HG02884 (cell line): ENCODE measurements around the gene PTCD2.
A peak's percentile ranks its signal among the peaks of the same experiment; 100 is the strongest.

Source experiments
- ATAC-seq: cut with Tn5 transposase; IDR thresholded peaks from one replicate; pipeline ENCODE4 v1.9.1; 2021; ENCODE audit warnings: mild to moderate bottlenecking, moderate library complexity; ENCODE audit not compliant: unreplicated experiment

Gene PTCD2

GRCh38 chr5:72319976-72320752 lies at the start of gene PTCD2, which contains the start of gene MRPS27:
Gene PTCD2, plus strand, starts transcription at chr5:72320373. Its CDS starts 10 bp downstream, at chr5:72320383.
Gene MRPS27, minus strand, starts transcription at chr5:72320240. Its CDS starts 19 bp downstream, at chr5:72320221.
- peak; percentile 98 for ATAC-seq

DNA sequence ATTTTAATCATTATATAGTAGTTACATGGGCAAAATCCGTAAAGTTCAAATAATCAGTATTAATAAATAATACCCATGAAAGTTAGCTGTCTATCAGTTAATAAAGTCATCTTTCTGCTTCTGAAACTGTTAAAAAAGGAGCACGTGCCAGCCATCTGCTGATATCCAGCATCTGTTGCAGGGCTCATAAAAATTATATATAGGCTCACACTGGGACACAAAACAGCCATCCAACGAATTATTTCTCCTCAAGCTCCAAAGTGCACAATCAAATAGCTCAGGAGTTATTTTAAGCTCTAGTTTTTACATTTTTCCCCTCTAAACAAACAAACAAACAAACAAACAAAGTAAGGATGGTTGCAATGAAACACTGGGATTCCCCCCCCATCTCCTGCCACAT lies 48.5 kb upstream of the PTCD2 start:
- ATAC-seq: no peak

GRCh38 chr5:72272398-72272797 lies 47.8 kb upstream of the PTCD2 start:
- ATAC-seq: no peak

GRCh38 chr5:72273547-72273946 lies 46.6 kb upstream of the PTCD2 start:
- no peak for ATAC-seq

DNA sequence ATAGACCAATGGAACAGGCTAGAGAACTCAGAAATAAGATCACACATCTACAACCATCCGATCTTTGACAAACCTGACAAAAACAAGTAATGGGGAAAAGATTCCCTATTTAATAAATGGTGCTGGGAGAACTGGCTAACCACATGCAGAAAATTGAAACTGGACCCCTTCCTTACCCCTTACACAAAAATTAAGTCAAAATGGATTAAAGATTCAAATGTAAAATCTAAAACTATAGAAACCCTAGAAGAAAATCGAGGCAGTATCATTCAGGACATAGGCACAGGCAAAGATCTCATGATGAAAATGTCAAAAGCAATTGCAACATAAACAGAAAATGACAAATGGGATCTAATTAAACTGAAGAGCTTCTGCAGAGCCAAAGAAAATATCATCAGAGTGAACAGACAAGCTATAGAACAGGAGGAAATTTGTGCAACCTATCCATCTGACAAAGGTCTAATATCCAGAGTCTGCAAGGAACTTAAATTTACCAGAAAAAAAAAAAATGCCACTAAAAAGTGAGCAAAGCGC lies 43.9 kb upstream of the PTCD2 start:
- no peak for ATAC-seq

- ATAC-seq: no peak
These were observed 39.5 kb upstream of the PTCD2 start for GRCh38 chr5:72280581-72281069.

- no peak for ATAC-seq
These were observed 38.8 kb upstream of the PTCD2 start for GRCh38 chr5:72281430-72281763.

DNA sequence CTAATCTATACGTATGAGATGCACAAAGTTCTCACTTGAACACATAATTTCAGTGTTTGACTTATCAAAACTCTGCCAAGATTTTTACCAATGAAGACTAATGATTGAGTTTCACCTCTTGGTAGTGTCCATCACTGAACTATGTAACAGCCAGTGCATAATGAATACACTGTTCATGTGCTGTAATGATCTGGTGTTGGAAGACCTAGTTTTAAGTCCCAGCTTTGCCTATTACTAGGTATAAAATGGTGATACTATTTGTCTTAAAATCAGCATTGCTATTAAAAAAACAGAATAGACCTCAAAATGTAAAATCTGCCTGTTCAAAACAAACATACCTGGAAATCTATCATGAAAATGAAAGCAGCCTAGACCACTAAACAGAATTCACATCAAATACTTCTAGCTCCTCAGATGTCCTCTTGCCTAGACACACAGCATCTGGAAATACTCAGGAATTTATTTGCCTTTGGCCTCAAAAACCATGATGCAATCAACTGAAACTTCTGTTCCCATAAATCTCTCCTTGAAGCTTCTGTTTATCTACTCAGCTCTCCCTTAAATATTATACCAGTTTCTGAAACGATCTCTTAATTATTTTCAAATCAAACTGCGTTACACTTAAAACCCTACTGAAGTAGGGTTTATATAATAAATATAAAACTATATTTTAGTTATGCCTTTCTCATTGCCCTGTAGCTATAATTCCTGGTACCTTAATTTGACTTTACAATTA lies 38.2 kb upstream of the PTCD2 start:
- no peak for ATAC-seq

DNA sequence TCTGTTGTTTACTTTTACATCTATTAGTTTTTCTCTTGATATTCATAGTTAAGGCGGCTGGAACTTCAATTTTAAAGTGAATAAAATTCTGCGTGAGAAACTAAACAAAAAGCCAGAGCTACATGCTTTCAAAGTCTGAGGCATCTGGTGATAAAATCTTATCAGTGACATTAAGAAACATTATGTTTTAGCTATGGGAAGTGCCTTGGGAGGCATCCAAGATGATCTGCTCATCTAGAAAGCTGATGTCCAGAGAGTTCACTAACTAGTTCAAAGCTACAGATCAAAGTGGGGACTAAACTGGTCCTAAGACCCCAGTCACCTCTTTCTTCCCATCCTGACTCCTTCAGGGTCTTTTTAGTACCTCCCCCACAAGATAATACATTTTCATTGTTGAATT lies 37.3 kb upstream of the PTCD2 start:
- no peak for ATAC-seq

DNA sequence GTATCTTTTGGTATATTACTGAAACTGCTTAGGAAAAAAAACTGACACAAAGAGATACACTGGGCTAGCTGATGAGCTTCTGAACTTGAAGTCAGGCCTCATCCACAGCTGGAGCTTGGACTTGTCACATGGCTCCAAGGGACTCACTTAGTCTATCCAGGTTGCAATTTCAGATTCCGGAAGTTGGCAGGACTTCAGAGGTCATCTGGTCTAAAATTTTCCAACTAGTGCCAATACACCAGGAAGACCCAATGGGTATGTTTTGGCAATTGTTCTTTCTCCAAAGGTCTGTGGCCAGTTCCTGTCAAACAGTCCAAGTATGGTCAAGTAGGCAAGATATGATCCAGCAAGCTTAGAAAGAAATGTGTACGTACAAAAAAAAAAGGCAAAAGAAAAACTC lies 36.8 kb upstream of the PTCD2 start:
- ATAC-seq: no peak

DNA sequence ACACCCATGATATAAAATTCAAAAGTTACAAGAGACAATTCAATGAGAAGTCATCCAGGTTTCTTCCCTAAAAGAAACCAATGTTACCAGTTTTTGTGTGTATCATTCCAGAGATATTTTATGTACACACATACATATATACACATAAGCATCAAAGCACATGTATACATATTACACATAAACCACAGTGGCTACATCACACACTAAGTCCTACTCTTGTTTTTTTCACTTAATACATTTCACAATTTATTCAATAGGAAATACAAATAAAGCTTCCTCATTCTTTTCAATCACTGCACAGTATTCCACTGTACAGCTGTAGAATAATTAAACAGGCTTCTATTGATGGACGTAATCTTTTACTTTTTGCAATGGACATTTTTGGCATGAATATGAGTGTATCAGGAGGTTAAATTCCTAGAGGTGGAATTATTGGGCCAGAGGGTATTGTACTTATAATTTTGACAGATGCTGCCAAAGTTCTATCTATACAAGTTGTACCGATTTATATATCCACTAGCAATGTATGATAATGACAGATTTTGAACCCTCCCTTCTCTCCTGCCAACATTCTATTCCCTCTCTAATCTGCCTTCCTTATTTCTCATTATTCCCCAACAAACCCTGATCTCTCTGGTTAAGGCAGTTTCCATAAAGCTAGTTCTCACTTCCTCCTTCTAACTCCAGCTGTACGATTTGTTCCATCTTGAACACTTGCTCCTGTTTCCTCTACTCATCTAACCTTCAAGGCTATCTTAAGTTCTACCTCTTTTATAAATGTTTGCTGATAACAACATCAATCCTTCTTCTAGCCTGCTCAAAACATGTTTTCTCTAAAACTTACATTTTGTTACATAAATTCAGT lies 35.4 kb upstream of the PTCD2 start:
- ATAC-seq: no peak

GRCh38 chr5:72285424-72285821 lies 34.8 kb upstream of the PTCD2 start:
- no peak for ATAC-seq

DNA sequence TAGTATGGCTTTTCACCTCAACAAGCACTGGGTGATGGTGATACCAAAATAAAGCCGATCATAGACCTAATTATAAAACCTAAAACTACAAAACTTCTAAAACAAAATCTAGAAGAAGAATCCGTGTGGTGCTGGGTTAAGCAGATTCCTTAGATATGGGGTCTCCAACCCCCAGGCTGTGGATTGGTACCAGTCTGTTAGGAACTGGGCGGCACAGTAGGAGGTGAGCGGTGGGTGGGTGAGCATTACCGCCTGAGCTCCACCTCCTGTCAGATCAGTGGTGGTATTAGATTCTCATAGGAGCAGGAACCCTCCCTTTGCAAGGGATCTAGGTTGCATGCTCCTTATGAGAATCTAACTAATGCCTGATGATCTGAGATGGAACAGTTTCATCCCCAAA lies 33.4 kb upstream of the PTCD2 start:
- ATAC-seq: no peak

DNA sequence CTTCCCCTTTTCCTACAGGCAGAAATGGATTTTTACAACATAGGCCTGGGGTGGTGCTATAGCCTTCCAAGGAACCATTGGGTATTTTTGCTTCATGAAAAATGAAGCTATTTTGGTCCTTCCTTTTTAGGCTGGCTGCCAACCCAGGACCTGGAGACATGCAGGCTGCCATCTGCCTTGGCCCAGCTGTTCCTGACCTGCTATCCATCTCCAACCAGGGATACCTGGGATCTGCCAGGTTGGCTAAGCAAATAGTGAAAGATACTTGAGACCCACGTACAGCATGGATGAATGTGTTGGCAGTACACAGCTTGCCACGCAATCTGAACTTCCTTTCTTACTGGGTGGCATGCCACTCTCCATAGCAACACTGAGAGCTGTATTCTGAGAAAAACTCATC lies 31.2 kb upstream of the PTCD2 start:
- ATAC-seq: no peak

DNA sequence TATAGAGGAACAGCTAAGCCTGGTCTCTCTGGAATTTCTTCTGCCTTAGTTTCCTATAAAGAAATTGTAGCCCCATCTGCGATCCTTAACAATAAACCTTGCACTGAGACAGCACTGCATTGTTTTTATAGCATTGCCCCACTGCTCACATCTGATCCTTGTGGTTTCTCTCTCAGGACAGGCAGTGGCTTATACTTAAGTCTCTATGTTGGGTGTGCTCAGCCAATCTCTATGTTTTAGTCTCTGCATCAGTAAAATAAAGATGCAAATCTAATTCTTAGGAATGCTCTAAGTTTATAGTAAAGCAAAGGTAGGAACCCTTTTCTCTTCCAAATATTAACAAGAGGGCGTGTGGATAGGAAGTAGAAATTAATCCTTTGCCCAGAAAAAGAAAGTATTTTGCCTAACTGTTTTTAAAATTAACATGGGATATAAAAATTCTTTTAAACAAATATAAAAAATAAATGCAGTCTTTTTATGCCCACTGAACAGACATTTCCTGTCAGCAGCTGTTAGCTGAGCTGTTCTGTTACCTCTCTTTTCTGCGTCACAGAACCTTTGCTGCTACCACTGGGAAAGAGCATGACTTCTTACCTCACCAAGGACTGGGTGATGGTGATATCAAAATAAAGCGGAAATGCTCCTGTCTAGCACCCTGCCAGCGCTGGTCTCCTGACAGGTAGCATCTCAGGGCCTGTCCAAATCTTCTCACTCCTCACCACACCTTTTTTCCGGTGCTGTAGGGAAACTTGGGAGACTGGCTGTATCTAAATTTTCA lies 29.6 kb upstream of the PTCD2 start:
- ATAC-seq: no peak

- no peak for ATAC-seq
These were observed 28.6 kb upstream of the PTCD2 start for GRCh38 chr5:72291601-72292000.

DNA sequence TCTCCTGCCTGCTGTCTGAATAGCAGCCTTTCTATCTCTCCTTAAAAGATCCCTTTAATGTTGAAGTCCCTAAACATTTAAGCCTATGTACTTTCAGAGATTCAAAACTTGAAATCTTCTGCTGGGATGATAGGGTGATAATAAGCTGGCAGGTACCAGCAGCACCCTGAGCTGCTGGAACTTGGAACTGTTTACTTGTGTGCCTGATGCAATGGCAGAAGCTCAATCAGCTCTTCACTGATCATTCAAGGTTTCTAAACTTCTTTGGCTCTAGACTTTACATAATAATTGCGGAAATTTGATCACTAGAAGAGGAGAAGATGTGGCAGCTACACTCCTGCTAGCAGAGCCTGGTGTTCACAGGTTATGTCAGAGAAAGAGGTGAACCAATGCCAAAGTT lies 27.8 kb upstream of the PTCD2 start:
- no peak for ATAC-seq

DNA sequence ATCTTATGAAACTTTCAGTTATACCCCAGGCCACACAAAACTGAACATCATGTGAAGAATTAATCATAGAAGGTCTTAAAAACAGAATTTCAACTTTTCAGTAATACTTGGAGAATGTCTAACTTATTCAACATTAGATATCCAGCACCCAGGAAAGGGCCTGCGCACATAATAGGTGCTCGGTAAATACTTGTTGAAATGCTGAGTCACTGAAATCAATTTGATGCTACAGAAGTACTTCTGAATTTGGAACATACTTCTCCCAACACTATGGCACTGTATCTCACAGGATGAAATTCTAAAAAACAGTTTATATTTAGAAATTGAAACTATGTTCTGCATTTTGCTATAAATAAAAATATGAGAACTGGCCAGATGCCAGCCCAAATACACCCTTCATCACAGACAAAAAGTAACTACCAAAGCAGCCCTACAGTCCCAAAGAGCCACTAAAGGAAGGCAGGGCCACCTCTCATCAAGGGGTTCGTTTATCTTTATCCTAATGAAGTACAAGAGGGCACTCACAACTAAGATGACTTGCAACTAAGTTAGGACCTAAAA lies 26.6 kb upstream of the PTCD2 start:
- ATAC-seq: no peak

GRCh38 chr5:72294473-72294872 lies 25.7 kb upstream of the PTCD2 start:
- no peak for ATAC-seq

DNA sequence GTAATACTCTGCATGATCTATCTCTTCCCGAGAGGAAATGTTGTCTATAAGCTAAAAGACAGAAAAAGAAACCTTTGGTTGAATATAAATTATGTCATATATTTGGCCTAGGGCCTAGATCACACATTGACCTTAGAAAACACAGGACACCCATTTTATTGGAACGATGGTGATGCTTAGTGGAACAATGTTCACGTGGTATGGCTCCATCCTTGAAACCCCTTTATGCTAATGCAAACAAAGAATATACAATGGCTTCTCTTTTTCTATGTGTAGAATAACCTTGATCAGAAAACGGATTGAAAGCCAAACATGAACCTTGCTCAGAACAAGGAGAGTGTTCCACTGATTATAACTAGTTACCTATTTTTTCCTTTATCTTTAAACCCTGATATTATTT lies 24.6 kb upstream of the PTCD2 start:
- no peak for ATAC-seq
